Activated naive CD4-positive, alpha-beta T cell (primary cell): ENCODE data around the gene CCDC136.

ENCODE experiments used
- DNase-seq, 4 experiments: peaks; one replicate each; lab custom pipeline; 2025; lab: John Stamatoyannopoulos, UW

Gene CCDC136

DNA sequence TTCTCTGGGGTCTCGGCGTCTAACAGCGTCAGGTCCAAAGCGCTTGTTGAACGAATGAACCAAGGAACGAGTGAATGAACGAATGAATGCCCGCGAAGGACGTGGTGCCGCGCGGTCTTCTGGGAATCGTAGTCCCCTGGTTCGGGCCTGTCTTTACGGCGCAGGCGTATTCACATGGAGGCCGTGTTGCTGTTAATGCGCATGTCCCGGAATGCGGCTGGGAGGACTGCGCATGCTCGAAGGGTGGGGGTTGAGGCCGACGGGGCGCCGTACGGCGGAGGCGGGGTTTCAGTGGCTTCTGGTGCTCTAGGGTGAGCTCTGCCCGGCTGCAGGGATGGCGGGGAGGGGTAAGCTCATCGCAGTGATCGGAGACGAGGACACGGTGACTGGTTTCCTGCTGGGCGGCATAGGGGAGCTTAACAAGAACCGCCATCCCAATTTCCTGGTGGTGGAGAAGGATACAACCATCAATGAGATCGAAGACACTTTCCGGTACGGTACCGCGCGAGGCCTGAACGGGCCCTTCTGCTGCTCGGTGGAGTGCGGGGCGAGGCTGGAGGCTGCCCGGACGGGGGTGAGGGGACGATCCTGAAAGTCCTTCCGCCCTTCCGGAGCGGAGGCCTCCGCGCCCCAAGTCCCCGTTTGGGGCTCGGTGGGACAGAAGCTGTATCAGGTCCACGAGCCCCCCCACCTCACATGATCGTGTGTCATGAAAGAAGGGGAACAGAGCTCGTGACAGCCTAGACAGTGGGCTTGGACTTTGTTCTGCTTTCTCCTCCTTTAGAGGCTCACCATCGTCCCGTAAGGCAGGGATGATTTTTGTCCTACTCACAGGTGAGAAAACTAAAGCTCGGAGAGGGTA, 71.0 kb downstream of the CCDC136 start, which contains the start of gene ATP6V1F:
Gene ATP6V1F (plus strand): TSS at position 286 of the 862 bp plus-strand sequence. CDS start 49 bp downstream, at position 335.
- DNase-seq, result peak; percentile 98 to 99 (median 98)

DNA sequence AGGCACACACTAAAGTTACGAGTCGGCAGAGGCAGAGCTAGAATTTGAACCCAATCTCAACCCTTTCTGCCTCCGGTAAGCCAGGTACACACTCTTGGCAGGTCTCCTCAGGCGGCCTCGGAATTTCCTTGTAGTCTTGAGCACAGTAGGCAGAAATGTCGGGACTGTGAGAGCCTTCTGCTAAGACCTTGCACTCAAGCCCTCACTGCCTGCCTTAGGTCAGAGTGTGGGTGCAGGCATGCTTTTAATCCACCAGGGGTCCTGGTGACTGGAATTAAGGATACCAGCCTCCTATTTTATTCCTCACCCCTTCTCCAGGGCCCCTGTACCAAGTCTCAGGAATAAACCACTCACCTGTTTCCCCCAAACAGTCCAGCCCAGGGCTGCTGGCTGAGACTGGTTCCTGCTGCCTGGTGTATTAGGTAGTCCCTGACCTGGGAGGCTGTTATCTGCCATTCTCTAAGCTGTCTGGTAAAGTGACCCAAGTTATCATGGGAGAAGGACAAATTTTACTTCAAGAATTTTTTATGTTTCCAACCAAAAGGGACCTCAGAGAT, 71.7 kb downstream of the CCDC136 start:
- DNase-seq, result peak in 1 of 4 experiments; percentile 11

- no peak for DNase-seq
Observed at GRCh38 chr7:128865303-128865702, 73.5 kb downstream of the CCDC136 start.

DNA sequence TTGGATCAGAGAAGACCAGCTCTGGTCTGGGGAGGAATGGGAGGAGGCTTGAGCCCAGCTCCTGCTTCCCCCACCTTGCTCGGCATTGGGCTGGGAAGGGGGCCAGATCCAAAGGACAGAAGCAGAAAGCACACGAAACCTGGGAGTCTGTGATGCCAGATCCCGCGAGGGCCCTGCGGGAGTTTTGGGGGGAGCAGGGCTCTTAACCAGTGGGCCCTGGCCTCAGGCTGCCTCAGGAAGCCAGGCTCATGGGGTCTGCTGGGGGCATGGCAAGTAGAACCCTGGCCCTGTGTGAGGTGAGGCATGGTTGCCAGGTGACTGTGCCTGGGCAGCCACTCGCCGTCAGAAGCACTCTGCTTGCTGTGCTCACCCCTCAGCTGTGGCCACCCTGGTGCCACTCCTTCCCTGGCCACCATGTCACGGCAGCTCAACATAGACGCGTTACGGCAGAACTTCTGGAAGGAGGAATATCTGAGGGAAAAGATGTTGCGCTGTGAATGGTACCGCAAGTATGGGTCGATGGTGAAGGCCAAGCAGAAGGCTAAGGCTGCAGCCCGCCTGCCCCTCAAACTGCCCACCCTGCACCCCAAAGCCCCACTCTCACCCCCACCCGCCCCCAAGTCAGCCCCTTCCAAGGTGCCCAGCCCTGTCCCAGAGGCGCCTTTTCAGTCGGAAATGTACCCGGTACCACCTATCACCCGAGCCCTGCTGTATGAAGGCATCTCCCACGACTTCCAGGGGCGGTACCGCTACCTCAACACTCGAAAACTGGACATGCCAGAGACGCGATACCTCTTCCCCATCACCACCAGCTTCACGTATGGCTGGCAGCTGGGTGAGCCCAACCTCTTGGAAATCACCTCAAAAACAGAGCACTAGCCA, 74.5 kb downstream of the CCDC136 start:
- DNase-seq, result no peak

GRCh38 chr7:128867241-128867640, 75.5 kb downstream of the CCDC136 start:
- DNase-seq, result no peak

GRCh38 chr7:128867842-128868623, 76.3 kb downstream of the CCDC136 start:
- DNase-seq, result no peak

DNA sequence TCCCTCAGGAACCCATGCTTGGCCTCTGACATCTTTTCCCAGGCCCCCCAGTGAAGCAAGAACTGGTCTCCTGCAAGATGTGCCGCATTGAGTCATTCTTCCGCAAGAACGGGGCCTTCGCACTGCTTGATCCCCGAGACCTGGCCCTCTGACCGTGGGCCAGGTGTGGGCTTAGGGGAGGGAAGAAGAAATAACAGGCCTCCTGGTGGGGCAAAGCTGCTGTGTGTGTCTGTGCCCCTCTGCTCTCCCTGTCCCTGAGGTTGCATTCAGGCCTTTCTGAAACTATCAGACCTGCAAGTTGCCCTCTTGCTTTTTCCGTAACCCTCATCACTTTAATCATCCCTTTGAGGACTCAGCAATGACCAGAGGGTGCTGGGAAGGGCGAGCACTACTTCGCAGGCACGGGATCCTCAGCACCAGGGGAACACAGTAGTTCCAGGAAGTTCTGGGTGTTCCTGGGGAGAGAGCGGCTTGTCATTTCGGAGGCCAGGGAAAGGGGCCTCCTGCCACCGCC, 76.9 kb downstream of the CCDC136 start:
- no peak for DNase-seq

DNA sequence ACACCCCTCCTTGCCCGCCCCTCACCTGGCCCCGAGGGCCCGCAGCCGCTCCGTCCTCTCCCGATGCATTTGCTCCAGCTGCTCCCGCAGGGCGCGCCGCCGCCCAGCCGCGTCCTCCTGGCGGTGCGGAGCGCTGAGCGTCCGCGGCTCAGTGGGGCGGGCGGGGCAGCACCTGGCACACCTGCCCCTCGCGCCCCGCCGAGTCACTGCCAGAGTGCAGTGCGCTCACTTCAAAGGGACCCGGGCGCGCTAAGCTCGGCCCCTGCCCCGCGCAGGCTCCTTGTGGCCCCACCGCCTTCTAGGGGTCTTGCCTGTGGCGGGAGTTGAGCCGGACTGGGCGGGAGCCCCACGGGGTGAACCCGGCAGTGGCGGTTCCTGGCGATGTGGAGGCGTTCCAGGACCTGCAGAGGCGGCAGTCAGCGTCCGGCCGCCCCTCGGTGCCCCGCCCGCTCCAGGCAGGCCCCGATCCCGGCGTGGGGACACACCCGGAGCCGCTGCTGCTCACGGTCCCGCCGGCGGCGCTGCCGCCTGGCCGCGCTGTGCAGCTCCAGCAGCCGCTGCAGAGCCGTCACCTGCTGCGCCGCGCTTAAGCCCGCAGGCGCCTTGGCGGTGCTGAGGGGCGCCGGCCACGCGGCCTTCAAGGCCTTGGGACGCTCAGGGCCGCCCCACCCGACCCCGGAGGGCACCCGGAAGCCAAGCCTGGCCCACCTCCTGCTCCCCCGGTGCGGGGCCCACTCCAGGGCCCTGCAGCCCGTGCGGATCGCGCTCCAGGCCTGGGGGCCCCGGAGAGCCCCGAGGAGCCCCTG, 77.6 kb downstream of the CCDC136 start:
- peak in 1 of 4 experiments; percentile 37 for DNase-seq

DNA sequence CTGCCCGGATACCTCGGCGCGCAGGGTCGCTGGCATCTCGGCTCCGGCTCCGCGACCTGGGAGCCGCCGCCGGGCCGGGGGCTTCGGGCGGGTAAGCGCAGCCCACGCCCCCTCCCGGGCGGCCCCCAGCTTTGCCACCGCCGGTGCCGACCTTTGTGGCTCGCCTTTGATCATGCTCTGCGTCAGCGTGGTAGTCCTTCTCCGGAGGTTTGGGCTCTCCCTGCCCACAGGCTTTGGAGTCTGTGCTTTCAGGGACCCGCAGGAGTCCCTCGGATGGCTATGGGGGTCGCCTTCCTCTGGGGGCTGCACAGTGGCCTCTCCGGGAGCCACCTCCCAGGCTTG, 78.1 kb downstream of the CCDC136 start:
- no peak for DNase-seq

GRCh38 chr7:128871050-128871449, 79.3 kb downstream of the CCDC136 start:
- no peak for DNase-seq
